ENCODE data around the gene RFXAP. TPM values are rescaled to one million over a fixed set of nuclear protein-coding genes. Genes with fewer than 3 reads are reported as not detected.

Gene RFXAP
- total and polyA plus RNA-seq, 2 of the 4 experiments (the other 2 are of a cell fraction), result 0.54 to 2.7 TPM

DNA sequence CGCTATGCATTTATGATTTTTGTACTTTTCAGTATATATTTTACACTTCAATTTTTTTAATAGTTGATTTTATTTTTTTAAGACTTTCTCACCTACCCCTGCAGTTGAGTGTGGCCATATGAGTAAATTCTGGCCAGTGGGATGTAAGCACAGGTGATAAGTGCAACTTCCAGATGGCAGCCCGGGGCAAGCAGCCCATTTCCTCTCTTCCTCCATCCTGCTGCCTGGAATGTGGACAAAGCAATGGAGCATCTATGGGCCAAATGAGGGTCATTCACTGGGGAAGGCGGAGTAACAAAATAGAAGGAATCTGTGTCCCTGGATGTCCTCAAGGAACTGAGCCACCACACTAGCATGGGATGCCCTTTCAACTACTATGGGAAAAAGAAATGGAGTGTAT is 12.3 kb downstream of the RFXAP start:
- H4K8ac ChIP-seq (ENCODE audit: low read depth in 2 of 2, low read length in 2 of 2), result no peak overlapping the region
- no TSS peak for BruUV-seq (replicated peaks)
- H4K91ac ChIP-seq (ENCODE audit: insufficient read depth, low read depth, low read length), result no peak overlapping the region
- peaks cover 5% of the 10 kb centered on the region; the same call in 1 of the 2 replicates for H3K36me3 ChIP-seq (ENCODE audit: control insufficient read depth, insufficient read depth, low read length)
- no peak overlapping the region for H3K9ac ChIP-seq (ENCODE audit: low read depth, low read length)
- H2AFZ ChIP-seq (replicated peaks; ENCODE audit: low read length, poor library complexity), result no peak overlapping the region
- no peaks in the 10 kb centered on the region for H3K9me3 ChIP-seq (ENCODE audit: control insufficient read depth, insufficient read depth, low read length)
- no CpG with 5 or more reads among the region's 3 CpGs for WGBS, 2 experiments (ENCODE audit: extremely low coverage in 2 of 2, insufficient read length in 1 of 2)
- ATAC-seq (ENCODE audit: low read depth) (no peak), DNase-seq (no peak)
- no peak overlapping the region for H2BK20ac ChIP-seq (ENCODE audit: low read depth, low read length)
- H3K4me3 ChIP-seq (ENCODE audit: insufficient read depth, low read depth, low read length), result no peak overlapping the region
- TF ChIP-seq CEBPB (IDR thresholded peaks at IDR 0.05; ENCODE audit: low read depth, low read length) (no peak), NFE2L2 (IDR thresholded peaks at IDR 0.05; ENCODE audit: low read depth, low read length) (no peak), RAD21 (IDR thresholded peaks at IDR 0.05; ENCODE audit: low read length) (no peak), MAFK (IDR thresholded peaks at IDR 0.05; ENCODE audit: low read depth, low read length) (no peak), MXI1 (IDR thresholded peaks at IDR 0.05; ENCODE audit: borderline replicate concordance, low read depth, low read length) (no peak), RCOR1 (IDR thresholded peaks at IDR 0.05; ENCODE audit: insufficient replicate concordance, low read length) (no peak), MAZ (IDR thresholded peaks at IDR 0.05; ENCODE audit: borderline replicate concordance, low read depth, low read length) (no peak), FOS (IDR thresholded peaks at IDR 0.05; ENCODE audit: low read depth, low read length) (no peak)
- TF ChIP-seq, protein P1, sequence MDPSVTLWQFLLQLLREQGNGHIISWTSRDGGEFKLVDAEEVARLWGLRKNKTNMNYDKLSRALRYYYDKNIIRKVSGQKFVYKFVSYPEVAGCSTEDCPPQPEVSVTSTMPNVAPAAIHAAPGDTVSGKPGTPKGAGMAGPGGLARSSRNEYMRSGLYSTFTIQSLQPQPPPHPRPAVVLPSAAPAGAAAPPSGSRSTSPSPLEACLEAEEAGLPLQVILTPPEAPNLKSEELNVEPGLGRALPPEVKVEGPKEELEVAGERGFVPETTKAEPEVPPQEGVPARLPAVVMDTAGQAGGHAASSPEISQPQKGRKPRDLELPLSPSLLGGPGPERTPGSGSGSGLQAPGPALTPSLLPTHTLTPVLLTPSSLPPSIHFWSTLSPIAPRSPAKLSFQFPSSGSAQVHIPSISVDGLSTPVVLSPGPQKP (IDR thresholded peaks at IDR 0.05; ENCODE audit: borderline replicate concordance, low read depth, low read length), result no peak
- TF ChIP-seq, protein P2, sequence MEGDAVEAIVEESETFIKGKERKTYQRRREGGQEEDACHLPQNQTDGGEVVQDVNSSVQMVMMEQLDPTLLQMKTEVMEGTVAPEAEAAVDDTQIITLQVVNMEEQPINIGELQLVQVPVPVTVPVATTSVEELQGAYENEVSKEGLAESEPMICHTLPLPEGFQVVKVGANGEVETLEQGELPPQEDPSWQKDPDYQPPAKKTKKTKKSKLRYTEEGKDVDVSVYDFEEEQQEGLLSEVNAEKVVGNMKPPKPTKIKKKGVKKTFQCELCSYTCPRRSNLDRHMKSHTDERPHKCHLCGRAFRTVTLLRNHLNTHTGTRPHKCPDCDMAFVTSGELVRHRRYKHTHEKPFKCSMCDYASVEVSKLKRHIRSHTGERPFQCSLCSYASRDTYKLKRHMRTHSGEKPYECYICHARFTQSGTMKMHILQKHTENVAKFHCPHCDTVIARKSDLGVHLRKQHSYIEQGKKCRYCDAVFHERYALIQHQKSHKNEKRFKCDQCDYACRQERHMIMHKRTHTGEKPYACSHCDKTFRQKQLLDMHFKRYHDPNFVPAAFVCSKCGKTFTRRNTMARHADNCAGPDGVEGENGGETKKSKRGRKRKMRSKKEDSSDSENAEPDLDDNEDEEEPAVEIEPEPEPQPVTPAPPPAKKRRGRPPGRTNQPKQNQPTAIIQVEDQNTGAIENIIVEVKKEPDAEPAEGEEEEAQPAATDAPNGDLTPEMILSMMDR (conservative IDR thresholded peaks at IDR 0.05; ENCODE audit: low read depth, low read length), result no peak
- ChIA-PET CTCF (interaction anchor here (1.9 kb wide), 1 partner anchor 17 kb away, joined by 4 read pairs; no protein-coding TSS in a partner anchor), POLR2A (ENCODE audit: unreplicated experiment) (no interaction called here)
- dilution Hi-C loops (cut with HindIII; ENCODE audit: low sequenced_read_pairs, unreplicated experiment), result no loop called here
- in situ Hi-C loops (cut with MboI; ENCODE audit: low sequenced_read_pairs), result loop anchor here (25.0 kb wide), 1 partner anchor 781 kb away; no protein-coding TSS in a partner anchor
- no peak overlapping the region for H3K56ac ChIP-seq (ENCODE audit: extremely low read depth, insufficient read depth, low read length)
- H2BK120ac ChIP-seq (ENCODE audit: low read depth, low read length), result no peak overlapping the region
- H3K9me1 ChIP-seq (ENCODE audit: insufficient read depth, low read length), result no peaks in the 10 kb centered on the region; the same call in 1 of the 2 replicates
- no peak overlapping the region for H4K5ac ChIP-seq (ENCODE audit: low read depth, low read length)
- no peak overlapping the region for H2BK15ac ChIP-seq (ENCODE audit: low read depth, low read length)
- peaks cover 7 to 16% of the 10 kb centered on the region in 2 experiments; a peak in 2 of 4 replicates for H3K79me1 ChIP-seq (ENCODE audit: low read depth in 1 of 2, low read length in 2 of 2)
- H3K4me2 ChIP-seq (ENCODE audit: low read depth, low read length), result no peak overlapping the region
- H3K23ac ChIP-seq (ENCODE audit: low read depth, low read length), result no peak overlapping the region
- 0 out of 2 replicates have a peak, but pooled peaks cover 2% of the 10 kb centered on the region for H3K4me1 ChIP-seq (ENCODE audit: control insufficient read depth, insufficient read depth, low read length)
- H2BK5ac ChIP-seq (ENCODE audit: low read depth, low read length, poor library complexity, severe bottlenecking), result no peak overlapping the region
- no peak overlapping the region for H3K27ac ChIP-seq (ENCODE audit: insufficient read depth, low read length)
- intact Hi-C loops (cut with micrococcal nuclease), result no loop called here
- H3K27me3 ChIP-seq (ENCODE audit: control insufficient read depth, insufficient read depth, low read length), result no peaks in the 10 kb centered on the region
- no peak overlapping the region for H3K4ac ChIP-seq (ENCODE audit: low read depth, low read length)
- no peak overlapping the region for H3K14ac ChIP-seq (replicated peaks; ENCODE audit: low read depth, low read length)
- H4K20me1 ChIP-seq (ENCODE audit: insufficient read depth, low read length), result no peaks in the 10 kb centered on the region; the same call in 1 of the 2 replicates
- H3K18ac ChIP-seq (ENCODE audit: low read depth, low read length), result no peak overlapping the region
- no peak overlapping the region for H2AK9ac ChIP-seq (replicated peaks; ENCODE audit: low read depth, low read length, poor library complexity)
- H2AK5ac ChIP-seq (ENCODE audit: low read depth, low read length), result no peak overlapping the region

Data from IMR-90 (cell line).